NK-92 treated with Interleukin-12 subunit alpha and Interleukin-12 subunit beta, amount 100 ng/mL, for 24 hours (cell line): ENCODE data around the gene NFATC1.
"Not testable (repeated sequence)": the region's sequence is repeated elsewhere in the genome, so short reads cannot be mapped to it uniquely, and the experiment has no call there.

ENCODE experiments used
- DNase-seq: peaks from one replicate; lab custom pipeline; 2025; lab: John Stamatoyannopoulos, UW

The NFATC1 gene

DNA sequence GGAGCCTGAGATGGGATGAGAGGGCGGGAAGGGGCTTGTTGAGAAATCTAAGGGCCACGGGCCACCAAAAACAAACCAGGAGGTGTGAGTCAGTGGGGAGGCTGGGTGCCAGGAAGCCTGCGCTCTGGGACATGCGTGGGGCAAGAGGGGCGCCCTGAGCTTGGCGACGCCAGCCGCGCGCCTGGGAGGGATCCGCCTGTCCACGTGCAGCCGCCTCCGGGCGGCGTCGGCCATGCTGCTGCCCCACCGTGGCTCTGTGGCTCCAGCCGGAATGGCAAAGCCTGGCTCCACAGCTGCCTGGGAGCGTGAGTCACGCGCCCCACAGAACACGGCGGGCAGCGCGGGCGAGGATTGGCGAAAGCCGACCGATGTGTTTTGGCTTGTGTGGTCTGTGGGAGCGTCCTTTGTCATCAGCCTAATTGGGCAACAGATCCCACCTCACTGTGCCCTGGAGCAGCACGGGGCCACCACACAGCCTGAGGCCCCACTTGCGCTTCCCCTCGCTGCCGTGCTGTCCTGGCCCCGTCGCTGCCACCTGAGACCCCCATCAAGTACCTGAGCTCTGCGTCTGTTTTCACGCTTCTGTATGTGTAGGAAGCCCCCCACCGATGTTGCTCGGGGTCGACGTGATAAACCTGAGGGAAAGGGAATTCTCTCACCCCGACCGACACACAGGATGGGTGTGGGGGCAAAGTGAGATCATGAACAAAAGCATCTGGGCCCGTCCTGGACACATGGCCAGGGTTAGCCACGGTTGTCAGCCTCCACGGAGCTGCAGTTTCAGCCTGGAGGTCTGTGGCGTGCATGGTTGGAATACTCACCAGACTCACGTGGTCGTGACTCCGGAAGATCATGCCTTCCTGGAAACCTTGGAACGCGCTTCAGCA lies 80.5 kb downstream of the NFATC1 start:
- no peak for DNase-seq

DNA sequence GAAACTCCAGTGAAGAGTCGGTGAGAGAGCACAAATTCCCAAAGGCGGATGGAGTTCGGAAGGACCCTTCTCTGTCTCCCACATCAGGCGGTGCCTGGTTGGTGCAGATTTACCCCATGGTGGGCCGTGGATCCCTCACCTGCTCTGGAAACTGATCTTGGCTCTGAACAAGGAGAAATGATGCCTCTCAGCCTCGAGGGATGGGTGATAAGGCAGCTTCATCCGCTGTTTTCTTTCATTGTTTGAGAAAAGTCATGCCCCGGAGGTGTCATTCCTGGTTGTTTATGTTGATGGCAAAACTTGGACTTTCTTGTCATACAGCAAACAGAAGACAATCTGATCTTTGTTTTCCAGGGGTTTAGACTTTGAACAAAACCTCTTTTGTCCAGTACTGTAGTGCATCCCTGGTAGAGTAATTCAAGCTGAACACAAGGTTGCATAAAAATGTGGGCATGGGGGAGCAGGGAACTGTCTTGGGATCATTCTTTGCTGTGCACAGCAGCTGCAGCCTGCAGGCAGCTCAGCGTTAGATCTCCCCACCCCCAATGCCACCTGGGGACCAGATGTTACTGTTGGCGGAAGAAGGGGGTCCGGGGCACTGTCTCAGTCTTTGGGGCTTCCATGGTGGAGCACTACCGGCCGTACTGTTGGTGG lies 81.3 kb downstream of the NFATC1 start:
- DNase-seq: no peak

DNA sequence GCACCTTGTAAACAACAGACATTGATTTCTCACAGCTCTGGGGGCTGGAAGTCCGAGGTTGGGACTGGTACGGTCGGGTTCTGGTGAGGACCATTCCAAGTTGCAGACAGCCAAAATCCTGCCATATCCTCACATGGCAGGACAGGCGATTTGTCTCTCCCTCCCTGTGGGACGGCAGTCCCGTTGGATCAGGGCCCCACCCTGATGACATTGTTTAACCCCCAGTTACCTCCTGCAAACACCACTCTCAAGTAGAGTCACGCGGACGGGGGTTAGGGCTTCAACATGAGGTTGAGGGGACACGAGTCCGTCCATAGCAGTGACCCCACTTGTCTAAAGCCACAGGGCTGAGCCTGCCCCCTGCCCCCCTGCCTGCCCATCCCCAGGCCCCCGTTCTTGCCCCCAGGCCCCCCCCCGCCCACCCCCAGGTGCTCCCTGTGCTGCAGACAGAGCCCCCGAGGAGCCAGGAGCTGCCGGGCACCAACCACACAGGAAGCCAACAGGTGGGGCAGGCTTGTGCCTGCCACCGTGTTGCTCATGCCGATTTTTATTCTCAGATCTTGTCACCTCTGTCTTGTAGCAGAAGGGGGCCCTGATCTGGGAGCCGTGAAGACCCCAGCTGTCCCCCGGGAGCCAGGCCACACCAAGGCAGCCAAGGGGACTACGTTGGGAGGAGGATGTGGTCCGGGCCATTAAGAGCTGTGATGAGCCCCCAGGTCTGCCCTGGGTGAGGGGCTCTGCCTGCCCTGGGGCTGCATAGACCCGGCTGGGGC lies 82.2 kb downstream of the NFATC1 start:
- no peak for DNase-seq

- DNase-seq: no peak
These were observed 82.9 kb downstream of the NFATC1 start for GRCh38 chr18:79478484-79479115.

- DNase-seq: no peak
These were observed 83.5 kb downstream of the NFATC1 start for GRCh38 chr18:79479116-79479760.

GRCh38 chr18:79479761-79480161 lies 84.0 kb downstream of the NFATC1 start:
- no peak for DNase-seq

- DNase-seq: no peak
These were observed 84.7 kb downstream of the NFATC1 start for GRCh38 chr18:79480171-79481045.

GRCh38 chr18:79481046-79481790 lies 85.5 kb downstream of the NFATC1 start:
- DNase-seq: no peak

- DNase-seq: not testable (repeated sequence)
These were observed 87.7 kb downstream of the NFATC1 start for GRCh38 chr18:79483393-79483792.

DNA sequence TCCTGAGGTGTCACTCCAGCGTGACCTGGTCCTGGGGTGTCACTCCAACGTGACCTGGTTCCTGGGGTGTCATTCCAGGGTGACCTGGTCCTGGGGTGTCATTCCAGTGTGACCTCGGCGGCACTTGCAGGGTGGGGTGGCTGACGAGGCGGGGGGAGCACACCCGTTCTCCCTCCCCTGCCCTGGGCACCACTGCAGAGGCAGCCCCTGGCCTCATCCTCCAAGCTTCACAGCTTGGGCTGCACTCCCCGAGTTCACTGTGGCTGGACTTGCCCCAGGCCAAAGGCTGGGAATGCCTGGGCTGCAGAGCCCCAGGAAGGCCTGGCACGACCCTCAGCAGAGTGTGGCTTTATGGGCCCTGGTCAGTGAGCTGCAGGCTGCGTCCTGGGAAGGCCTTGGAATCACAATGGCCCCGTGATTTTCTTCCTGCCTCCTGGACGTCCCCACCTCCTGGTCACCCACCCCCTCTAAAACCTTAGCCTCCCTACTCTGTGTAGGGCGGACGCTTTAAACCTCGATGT lies 88.3 kb downstream of the NFATC1 start:
- DNase-seq: no peak

GRCh38 chr18:79484661-79485621 lies 89.2 kb downstream of the NFATC1 start:
- DNase-seq: no peak

GRCh38 chr18:79485788-79486355 lies 90.1 kb downstream of the NFATC1 start:
- no peak for DNase-seq

DNA sequence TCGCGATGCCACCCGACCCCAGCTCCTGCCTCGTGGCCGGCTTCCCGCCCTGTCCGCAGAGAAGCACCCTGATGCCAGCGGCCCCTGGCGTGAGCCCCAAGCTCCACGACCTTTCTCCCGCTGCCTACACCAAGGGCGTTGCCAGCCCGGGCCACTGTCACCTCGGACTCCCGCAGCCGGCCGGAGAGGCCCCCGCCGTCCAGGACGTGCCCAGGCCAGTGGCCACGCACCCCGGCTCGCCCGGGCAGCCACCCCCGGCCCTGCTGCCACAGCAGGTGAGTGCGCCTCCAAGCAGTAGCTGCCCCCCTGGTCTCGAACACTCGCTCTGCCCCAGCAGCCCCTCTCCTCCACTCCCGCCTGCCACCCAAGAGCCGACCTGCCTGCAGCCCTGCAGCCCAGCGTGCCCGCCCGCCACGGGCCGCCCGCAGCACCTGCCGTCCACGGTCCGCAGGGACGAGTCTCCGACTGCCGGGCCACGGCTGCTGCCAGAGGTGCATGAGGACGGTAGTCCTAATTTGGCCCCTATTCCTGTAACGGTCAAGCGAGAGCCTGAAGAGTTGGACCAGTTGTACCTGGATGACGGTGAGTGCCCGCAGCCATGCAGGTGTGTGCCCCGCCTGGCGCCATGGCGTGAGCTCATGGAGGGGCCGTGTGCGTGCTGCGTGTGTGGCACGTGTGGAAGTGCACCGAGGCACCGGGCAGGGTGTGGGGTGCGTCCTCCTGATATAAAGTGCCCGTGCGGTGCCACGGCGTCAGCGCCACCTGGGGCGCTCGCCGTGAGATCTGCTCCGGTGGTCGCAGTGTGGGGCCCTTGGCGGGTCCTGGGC lies 90.8 kb downstream of the NFATC1 start:
- DNase-seq: no peak

- no peak for DNase-seq
These were observed 91.6 kb downstream of the NFATC1 start for GRCh38 chr18:79487183-79487800.

GRCh38 chr18:79487801-79488201 lies 92.1 kb downstream of the NFATC1 start:
- no peak for DNase-seq

DNA sequence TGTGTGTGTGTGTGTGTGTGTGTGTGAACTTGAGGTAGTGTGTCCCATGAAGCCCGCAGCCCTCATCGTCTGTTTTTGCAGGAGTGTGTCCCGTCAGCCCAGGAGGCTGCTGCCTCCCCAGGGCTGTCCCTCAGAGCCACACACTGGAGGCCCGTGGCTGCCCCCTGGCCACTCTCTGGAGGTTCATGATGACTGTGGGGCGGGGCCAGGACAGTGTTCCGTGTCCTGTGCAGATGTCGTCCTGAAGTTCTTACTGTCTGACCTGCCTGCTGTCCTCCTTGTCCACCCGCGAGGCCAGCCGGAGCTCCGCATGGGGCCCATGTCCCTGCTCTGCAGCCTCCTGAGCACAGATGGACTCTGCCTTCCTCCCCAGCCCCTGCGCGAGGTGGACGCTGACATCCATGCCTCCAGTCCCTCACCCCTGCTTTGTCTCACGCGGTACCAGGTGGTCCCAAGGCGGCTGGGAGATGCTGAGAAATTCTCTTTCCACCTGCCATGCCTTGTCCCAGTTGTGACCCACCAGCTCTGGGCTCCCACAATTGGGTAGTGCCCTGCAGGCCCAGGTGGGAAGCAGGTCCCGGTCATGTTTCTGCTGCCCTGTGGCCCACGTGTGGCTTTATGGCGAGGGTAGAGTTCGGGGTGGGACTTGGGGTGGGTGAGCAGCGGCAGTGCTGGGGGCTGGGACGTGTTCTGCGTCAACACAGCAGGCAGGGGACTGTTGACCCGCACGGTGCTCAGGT lies 92.8 kb downstream of the NFATC1 start:
- DNase-seq: no peak
